Epidermal melanocyte (primary cell): ENCODE results near the gene CCBE1.

Experiments used
- DNase-seq: peaks from one replicate; pipeline ENCODE4 v3.0.0; 2011; ENCODE audit warnings: low spot score; ENCODE audit not compliant: insufficient read length

CCBE1 gene

DNA sequence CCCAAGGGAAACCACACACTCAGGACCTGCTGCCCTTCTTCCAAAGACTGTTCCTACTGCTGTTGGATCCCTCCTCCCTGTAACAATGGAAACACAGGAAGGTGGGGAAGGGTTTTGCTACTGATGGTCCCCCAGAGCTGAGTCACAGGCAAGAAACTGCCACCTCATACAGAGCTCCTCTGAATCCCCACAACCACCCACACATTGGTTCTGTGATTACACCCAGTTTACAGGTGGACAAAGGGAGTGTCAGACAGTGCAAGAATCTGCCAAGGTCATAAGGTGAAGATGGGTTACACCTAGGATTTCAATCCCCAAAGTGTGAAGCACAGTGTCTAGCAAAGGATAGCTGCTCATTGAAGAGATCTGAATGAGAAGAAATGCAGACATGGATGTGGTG is 196.5 kb downstream of the CCBE1 start:
- no peak for DNase-seq

DNA sequence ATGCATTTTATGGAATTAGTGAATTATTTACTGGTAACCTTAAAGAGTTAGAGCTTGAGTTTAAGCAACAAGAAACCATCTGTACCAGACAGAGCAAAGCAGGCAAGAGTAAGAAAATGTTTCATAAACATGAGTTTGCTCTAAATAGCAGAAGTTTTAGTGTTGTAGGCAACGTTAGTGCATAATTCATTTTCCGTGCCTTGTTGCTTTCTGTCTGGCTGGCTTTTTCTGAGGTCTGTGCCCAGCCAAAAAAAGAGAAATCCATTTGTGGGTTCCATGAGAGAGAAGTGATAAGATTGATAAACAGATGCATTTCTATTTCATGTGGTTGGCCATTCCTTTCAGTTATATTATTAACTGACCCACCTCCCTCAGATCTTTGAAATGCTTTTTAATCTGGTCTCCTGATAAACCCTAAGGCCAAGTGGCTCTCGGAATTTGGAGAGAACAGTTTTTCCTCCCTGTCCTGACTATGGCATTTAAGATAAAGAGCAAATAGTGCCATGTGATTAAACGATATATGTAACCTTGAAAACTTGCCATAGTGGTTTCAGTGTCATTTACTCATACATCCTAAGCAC is 198.6 kb downstream of the CCBE1 start:
- no peak for DNase-seq

DNA sequence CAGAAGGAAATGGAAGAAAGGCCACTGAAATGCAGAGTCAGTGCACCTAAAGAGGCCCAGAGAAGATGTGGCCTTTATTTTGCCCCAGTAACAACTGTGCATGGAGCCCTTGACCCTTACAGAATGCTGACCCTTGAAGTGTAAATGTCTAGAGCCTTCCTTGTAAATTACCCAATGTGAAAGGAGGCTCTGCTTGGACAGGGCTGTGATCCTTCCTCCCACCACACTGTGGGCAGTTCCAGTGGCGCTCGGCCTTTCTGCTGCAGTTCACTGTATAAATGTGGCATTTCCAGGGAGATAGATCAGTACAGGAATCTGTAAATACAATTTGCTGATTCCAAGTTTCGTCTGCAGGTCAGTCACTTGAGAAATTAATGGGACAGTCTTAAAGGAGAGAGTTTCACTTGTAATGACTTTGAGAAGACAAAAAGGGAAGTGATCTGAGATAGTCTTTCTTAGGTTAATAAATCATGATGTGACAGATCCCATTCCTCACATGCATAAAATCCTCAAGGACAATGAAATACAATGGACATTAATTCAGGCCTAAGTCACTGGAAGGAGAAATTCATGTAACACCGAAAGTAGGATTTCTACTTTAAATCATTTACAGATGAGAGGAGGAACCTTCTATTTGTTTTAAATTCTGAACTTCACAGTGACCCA is 204.3 kb downstream of the CCBE1 start:
- no peak for DNase-seq

DNA sequence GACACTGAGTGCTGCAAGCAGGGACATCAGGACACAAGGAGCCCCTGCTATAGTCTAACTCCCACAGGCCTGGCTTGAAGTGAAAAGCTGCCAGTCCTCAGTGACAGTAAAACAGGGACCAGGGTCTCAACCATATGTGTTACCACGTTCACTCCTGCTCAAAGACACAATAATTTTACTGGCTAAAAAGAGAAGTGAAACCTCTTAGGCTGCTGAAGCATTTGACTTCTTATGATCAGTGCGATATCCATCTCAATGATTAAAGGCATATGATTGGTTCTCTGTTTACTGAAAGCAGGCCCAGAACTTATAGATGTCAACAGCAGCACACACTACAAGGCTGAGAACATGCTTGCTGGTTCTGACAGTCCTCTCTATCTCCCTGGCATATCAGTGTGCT is 208.3 kb downstream of the CCBE1 start:
- no peak for DNase-seq

DNA sequence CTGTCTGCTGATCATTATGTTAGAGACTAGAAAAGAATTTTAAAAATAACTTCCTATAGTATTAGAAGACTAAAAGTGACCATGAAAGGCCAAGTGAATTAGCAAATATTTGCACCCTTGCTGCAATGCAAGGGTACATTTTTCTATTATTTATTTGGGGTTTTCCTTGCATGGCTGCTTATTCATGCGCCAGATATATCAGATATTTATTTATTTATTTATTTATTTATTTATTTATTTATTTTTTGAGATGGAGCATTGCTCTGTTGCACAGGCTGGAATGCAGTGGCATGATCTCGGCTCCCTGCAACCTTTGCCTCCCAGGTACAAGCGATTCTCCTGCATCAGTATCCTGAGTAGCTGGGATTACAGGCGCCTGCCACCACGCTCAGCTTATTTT is 211.8 kb downstream of the CCBE1 start:
- DNase-seq, result no peak

DNA sequence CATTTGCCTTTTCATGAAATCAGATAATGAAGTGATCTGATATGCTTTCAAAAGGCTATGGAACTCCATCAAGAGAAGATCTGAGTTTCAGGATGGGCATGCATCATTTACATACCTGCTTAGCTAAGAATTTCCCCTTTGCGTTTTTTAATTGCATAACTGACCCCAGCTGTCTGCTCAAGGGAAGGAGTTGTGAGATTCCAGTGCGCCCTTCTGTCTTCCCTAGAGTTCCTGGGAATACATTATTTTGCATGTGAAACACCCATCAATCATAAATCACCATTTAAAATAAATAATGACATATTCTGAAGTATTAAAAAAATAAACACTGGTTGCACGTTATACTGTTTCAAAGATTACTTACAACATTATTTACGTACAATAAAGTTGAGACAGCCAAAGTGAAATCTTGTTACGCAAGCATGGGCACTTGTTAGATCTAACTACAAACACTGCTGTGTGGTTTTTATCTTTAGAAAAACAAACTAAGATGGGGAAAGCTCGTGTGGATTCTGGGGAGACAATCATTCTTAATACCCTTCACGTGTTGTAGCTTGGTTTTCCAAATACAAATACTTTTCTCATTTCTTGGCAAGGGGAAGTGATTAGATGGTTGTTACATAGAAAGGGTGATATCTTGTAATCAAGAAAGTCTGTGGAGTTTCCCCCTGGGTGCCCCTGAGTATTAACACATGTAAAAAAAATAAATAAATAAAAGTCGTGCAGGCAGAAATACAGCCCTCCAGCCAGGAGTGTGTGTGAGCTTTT is 212.5 kb downstream of the CCBE1 start:
- no peak for DNase-seq

DNA sequence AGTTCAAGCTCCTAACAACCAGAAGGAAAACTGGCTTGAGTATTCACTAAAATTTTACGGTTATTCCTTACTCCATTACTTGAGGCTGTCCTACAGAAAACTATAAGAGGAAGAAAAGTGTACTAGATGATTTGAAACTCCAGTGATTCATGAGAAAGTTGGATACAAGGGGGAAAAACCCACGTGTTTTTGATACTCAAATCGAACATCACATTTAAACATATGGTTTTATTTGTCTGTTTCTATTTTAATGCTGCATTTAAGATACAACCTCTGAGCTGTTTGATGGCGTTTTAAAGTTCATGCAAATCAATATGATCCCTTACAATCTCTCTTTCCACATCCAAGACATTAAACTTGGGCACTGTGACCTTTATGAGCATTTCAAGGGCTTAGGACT is 213.1 kb downstream of the CCBE1 start:
- no peak for DNase-seq

DNA sequence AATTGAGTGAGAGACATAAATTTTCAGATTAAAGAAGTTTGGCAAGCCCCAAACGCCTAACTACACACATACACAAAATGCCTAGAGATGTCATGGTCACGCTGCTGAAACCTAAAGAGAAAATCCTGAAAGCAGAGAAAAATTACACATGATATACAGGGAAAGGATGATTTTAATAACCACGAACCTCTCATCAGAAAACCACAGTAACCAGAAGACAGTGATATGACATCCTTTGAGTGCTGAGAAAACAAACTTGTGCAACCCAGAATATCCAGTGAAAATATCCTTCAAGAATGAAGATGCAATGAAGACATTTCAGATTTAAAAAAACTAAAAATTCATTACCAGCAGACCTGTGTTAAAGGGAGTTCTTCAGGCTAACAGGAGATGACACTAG is 215.8 kb downstream of the CCBE1 start:
- DNase-seq, result no peak

DNA sequence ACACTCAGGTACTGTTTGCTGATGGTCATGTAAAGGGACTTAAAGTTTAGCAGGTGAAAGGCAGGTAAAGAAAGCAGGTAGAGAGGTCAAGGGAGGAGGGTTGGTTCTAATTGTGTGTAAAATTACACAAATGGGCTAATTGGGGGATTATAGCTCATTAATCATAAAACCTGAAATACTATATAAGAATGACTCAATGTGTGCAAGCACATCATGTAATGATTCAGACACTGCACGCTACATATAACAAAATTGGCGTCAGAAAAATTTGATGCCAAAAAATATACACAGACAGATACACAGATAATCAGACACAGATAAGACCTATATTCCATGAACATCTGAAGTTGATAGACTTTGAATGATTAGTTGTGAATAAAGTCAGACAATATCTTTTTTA is 217.4 kb downstream of the CCBE1 start:
- no peak for DNase-seq

DNA sequence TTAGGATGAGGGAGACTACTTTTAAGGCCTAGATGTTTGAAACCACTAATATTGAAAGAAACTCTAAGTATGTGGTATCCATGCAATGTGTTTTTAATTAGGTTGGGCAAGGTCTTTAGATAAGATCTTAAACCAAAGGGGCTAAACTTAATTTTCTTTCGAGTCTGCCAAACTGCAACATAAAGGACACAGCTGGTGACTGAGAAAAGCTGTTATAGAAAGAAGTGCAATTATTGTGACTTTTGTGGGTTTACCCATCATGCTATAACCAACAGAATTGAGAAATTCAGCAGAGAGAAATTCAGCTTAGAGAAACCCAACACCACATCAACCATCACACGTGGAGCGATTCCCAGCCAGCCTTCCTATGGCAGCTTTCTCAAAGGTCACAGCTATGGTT is 218.6 kb downstream of the CCBE1 start:
- no peak for DNase-seq

DNA sequence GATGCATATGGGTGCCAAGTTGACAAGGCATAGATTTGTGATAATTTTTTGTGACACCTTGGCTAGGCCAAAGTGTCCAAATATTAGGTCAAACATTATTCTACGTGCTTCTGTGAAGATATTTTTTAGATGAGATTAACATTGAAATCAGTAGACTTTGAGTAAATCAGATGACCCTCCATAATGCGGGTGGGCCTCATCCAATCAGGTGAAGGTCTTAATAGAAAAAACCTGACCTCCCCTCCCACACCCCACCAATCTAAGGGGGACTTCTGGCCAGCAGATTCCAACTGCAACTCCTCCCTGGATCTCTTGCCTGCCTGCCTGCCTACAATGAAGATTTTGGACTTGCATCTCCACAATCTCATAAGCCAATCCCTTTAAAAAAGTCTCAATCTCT is 219.4 kb downstream of the CCBE1 start:
- no peak for DNase-seq

DNA sequence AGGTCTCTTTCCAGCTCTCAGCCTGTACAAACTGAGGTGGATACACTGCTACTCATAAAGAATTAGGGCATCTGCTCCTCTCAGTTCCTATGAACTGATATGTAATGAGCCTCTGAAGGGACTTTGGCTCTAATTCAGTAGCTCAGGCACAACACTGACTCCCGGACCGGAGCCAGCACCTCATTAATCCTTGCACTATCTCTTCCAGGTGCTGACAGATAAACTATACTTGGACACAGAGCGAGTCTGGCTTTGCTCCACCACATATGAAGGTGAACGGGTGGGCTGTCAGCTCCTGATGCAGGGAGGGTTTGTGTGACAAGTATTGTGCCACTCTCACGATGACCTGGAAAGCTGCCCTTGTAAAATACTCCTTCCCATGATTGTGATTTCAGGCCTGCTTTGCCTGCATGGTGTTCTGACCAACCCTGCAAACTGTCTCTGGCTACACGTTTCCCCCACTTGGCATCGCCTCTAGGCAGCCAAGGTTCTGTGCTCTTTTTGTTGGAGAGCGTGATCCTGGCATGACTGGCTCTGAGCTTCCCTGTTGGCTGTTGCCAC is 226.6 kb downstream of the CCBE1 start:
- DNase-seq, result no peak

DNA sequence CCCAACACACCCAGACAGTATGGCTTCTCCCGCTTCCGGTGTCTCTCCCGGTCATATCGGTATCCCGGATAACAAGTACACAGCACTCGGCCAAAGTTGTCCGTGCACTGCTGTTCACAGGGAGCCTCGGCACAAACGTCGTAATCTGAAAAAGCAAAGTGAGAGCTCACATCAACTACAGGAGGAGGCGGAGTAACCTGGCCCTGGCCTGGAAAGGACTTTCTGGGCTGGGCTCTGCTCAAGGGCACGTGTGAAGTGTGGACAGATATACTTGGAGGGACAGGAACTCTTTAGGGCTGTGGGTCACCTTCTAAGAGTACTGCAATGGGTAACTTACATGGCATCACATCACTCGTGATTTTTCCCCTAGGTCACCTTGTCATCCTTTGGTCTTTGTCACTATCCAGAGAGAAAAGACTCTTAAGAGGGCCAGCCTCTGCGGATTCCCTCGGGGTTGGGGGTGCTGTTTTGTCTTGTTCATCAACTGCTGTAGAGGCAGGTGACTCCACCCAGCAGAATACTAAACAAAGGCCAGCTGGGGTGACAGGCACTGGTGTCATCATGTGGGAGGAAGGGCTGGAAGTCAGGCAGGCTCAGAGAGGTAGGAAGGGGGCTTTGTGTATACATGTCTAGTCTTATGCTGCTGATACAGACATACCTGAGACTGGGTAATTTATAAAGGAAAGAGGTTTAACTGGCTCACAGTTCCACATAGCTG is 227.6 kb downstream of the CCBE1 start:
- DNase-seq, result no peak

DNA sequence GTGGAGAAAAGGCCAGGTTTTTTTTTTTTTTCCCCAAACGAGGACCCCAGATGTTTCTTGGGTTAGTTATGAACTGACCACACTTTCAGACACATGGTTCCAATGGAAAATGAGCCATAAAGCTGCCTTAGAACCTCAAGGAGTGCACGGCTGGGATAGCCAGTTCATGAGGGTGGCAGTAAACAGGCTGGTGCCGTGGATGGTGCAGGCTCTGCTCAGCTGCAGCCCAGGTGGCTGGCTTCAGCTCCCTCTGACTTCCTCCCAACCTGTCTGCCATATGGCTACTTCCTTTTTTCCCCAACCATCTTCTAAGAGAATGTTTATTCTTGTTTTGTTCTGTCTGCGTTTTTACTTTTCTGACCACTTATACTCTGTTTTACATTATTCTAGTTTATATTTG is 228.4 kb downstream of the CCBE1 start:
- no peak for DNase-seq

DNA sequence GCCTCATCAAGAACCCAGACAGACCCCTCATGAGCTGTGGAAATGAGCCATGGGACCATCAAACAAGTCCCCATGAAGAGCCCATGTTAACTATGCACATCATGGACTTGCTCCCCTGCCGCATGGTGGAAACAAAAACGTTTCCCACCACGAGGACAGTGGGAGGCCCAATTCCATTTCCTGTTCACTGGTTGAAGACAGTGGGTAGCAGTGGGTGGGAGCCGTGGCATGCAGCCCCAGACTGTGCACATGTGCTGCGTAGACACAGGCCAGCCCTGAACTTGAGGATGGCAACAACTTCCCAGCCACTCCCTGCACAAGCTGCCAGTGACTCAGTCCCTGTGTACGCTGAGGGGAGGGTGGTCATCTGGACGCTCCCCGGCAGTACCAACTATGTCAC is 229.7 kb downstream of the CCBE1 start:
- DNase-seq, result no peak

DNA sequence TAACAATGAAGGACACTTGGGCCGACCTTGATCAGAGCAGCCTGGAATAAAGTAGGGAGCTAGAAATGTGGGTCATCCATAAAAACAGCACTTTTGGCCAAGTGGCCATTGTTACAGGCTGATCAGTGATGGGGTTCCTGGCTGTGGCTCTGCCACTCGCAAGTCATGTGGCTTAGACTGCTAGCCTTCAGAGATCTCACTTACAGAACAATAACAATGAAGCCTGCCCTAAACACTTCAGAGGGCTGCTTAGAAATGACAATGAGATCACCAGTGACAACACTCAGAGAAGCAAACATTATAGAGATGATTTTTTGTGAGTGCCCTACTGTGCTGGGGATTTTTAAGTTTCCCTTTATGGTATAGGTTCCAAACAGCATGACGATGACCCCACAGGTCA is 230.2 kb downstream of the CCBE1 start:
- no peak for DNase-seq

DNA sequence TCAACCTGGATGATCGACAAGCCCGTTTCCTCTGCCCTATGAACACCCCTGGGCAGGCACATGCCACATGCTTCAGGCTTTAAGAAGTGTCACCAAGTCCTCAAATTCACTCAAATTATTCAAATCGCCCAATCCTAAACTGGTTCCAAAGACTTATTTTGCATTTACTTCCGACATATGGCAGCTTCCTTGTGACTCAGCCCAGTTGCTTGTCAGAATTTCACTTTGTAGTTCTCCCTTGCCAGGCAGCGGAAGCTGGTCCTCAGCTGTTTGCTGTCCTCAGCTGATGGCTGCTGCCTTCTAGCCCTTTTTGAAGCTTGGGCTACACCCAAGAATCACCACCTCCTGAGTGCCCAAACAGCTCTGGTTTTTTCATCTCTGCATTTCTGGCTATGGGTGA is 232.7 kb downstream of the CCBE1 start:
- DNase-seq, result no peak

DNA sequence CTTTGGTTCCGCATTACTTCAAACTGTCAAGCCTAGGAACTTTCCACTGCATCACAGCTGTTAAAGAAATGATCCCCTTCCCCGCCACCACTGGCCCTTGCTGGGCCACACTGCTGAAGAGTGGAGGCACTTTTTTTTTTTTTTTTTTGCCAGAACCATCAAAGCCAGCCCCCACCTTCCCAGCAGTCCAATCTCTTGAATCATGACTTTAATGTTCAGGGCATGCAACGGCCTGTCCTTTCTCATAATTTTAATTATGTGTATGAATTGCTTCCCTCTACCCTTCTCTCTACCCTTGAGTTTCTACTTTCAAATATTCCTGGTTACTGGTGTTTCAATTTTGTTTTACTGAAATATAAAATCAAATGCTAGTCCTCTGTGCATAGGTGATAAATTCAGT is 236.1 kb downstream of the CCBE1 start:
- DNase-seq, result no peak

DNA sequence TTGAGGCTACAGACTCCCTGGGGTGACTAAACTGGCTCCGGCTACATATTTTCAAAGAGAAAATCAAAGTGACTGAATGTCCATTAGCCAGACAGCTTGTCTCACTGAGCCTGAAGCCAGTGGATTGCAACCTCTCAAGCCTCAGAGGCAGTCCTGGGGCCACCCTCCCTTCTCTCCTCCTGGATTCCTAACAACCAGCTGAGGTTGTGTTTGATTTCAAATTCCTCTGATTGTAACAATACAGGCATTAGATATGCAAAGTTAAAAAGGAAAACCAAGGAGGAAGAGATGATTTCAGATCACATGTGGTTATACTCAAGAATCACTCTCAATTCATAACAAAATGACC is 237.2 kb downstream of the CCBE1 start:
- no peak for DNase-seq

DNA sequence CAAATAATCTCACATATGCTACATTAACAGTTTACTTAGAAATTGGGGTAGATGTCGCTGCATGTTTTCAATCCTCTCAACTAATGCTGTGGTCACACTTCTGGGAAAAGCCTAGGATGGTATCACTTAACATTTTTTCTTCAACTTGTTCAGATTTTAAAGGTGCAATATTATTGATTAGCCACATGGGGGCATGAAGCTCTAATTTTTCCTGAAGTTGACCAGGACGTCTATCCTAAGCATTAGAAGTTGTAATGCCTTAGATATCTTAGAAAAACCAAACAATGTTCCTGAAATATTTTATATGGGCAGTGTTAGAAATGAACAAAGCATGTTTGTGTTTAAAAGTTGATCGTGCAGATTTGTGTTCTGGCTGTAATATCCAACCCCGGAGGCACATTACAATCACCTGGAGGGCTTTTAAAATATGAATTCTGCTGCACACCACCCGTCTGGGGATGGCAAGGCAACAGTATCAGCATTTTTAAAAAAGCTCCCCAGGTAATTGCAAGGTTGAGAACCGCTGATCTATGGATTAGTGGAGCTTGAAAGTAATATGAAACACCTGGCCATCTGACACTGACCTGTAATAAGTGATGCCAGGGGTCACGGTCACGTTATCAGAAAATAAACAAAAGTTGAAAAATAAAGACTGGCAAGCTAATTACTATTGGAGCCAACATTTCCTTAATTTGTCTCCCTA is 237.7 kb downstream of the CCBE1 start:
- peak; percentile 76 for DNase-seq

DNA sequence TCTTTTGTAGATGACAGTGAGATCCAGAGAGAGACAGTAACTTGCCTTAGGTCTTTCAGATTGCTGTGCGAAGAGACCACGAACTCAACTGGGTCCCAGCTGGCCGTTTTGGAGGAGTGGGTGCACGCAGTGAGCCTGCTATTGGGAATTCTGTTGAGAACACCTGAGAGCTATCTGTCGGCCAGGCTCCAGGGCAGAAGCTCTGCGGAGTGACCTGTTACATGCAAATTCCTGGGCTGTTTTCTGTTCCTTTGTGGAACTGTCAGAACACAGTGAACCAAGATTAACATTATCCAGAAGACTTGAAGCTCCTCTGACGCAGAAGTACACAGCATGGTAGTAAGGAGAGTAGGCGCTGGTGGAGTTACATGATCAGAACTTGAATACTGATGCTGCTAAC is 238.6 kb downstream of the CCBE1 start:
- no peak for DNase-seq
